ENCODE results near the gene CENPA.
"Not testable (repeated sequence)": the region's sequence is repeated elsewhere in the genome, so short reads cannot be mapped to it uniquely, and the experiment has no call there.

The CENPA gene

GRCh38 chr2:26814072-26814765, 28.4 kb downstream of the CENPA start:
- H3K4me1 ChIP-seq (ENCODE audit: insufficient read depth, low read length); H3K4me3 ChIP-seq (ENCODE audit: low read length); H3K36me3 ChIP-seq (ENCODE audit: insufficient read depth, low read length); H3K27ac ChIP-seq (ENCODE audit: low read depth, low read length); H3K9ac ChIP-seq (ENCODE audit: low read depth, low read length); H3K27me3 ChIP-seq (ENCODE audit: insufficient read depth, low read length); H3K9me3 ChIP-seq (ENCODE audit: insufficient read depth, low read depth, low read length): not testable (repeated sequence)
- WGBS, result 97% methylated on average over 52 of the region's 52 CpGs

- Histone ChIP-seq H3K27ac (ENCODE audit: low read depth, low read length) (no peak overlapping the region), H3K4me3 (ENCODE audit: low read length) (no peak overlapping the region), H3K9me3 (ENCODE audit: insufficient read depth, low read depth, low read length) (no peaks in the 10 kb centered on the region), H3K9ac (ENCODE audit: low read depth, low read length) (no peak overlapping the region), H3K36me3 (ENCODE audit: insufficient read depth, low read length) (no peaks in the 10 kb centered on the region), H3K27me3 (ENCODE audit: insufficient read depth, low read length) (no peaks in the 10 kb centered on the region), H3K4me1 (ENCODE audit: insufficient read depth, low read length) (no peaks in the 10 kb centered on the region; the same call in 1 of the 2 replicates)
- WGBS, result 68% methylated on average over 3 of the region's 3 CpGs
Observed at GRCh38 chr2:26816893-26817292, 31.0 kb downstream of the CENPA start.

DNA sequence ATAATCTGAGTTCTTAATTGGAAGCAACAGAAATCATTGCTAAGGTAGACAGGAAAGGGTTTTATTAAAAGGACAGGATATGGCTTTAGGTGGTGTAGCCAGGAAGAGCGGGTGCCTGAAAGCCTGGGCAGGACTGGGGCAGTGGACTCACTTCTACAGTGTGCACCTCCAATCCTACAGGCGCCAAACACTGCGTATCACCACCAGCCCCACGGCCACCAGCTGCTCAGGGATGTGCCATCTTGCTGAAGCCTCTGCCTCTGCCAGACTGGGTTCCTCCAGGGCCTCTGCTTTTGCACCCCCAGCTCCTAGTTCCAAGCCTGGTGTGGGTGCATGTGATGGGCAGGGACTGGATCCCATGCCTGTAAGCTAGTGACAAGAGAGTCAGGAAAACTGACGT, 32.4 kb downstream of the CENPA start:
- no peaks in the 10 kb centered on the region for H3K9me3 ChIP-seq (ENCODE audit: insufficient read depth, low read depth, low read length)
- H3K36me3 ChIP-seq (ENCODE audit: insufficient read depth, low read length), result no peaks in the 10 kb centered on the region
- H3K4me1 ChIP-seq (ENCODE audit: insufficient read depth, low read length), result no peaks in the 10 kb centered on the region
- H3K27me3 ChIP-seq (ENCODE audit: insufficient read depth, low read length), result no peaks in the 10 kb centered on the region
- no peak overlapping the region for H3K27ac ChIP-seq (ENCODE audit: low read depth, low read length)
- no peak overlapping the region for H3K4me3 ChIP-seq (ENCODE audit: low read length)
- 93% methylated on average over 5 of the region's 5 CpGs for WGBS
- no peak overlapping the region for H3K9ac ChIP-seq (ENCODE audit: low read depth, low read length)

- no peak overlapping the region for H3K4me3 ChIP-seq (ENCODE audit: low read length)
- no peaks in the 10 kb centered on the region for H3K9me3 ChIP-seq (ENCODE audit: insufficient read depth, low read depth, low read length)
- H3K9ac ChIP-seq (ENCODE audit: low read depth, low read length), result no peak overlapping the region
- no peaks in the 10 kb centered on the region for H3K4me1 ChIP-seq (ENCODE audit: insufficient read depth, low read length)
- H3K27ac ChIP-seq (ENCODE audit: low read depth, low read length), result no peak overlapping the region
- H3K36me3 ChIP-seq (ENCODE audit: insufficient read depth, low read length), result no peaks in the 10 kb centered on the region
- 89% methylated on average over 6 of the region's 6 CpGs for WGBS
- no peaks in the 10 kb centered on the region for H3K27me3 ChIP-seq (ENCODE audit: insufficient read depth, low read length)
Observed at GRCh38 chr2:26818972-26819371, 33.1 kb downstream of the CENPA start.

DNA sequence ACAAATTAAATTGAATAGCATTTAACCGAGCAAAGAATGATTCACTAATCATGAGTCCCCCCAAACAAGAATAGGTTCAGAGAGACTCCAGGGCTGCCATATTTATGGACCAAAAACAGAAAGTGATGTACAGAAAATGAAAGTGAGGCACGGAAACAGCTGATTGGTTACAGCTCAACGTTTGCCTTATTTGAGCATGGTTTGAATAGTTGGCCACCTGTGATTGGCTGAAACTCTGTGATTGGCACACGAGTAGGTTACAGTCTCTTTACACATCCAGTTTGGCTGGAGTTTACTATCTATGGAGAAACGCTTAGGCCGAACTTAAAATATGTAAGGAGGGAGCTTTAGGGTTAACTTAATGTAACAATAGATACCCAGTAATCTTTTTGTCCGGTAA, 35.1 kb downstream of the CENPA start:
- no peak overlapping the region for H3K27ac ChIP-seq (ENCODE audit: low read depth, low read length)
- WGBS, result 89% methylated on average over 5 of the region's 7 CpGs
- no peaks in the 10 kb centered on the region for H3K4me1 ChIP-seq (ENCODE audit: insufficient read depth, low read length)
- H3K36me3 ChIP-seq (ENCODE audit: insufficient read depth, low read length), result no peaks in the 10 kb centered on the region
- H3K9ac ChIP-seq (ENCODE audit: low read depth, low read length), result no peak overlapping the region
- no peak overlapping the region for H3K4me3 ChIP-seq (ENCODE audit: low read length)
- no peaks in the 10 kb centered on the region for H3K27me3 ChIP-seq (ENCODE audit: insufficient read depth, low read length)
- no peaks in the 10 kb centered on the region for H3K9me3 ChIP-seq (ENCODE audit: insufficient read depth, low read depth, low read length)

DNA sequence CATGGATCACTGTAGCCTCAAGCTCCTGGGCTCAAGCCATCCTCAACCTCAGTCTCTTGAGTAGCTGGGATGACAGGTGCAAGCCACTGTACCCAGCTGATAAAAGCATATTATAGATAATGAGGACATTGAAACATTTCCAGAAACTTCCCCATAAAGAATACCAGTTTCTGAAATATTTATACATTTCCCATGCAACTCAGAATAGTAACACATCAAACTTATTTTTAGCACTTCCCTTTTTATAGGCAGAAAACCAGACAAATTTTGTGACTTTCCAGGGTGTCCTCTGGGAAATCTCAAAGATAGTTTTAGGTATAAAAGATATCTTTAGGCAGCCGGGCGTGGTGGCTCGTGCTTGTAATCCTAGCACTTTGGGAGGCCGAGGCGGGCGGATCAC, 37.0 kb downstream of the CENPA start:
- Histone ChIP-seq H3K9me3 (ENCODE audit: insufficient read depth, low read depth, low read length) (no peaks in the 10 kb centered on the region), H3K9ac (ENCODE audit: low read depth, low read length) (no peak overlapping the region), H3K4me1 (ENCODE audit: insufficient read depth, low read length) (no peaks in the 10 kb centered on the region), H3K4me3 (ENCODE audit: low read length) (no peak overlapping the region), H3K27me3 (ENCODE audit: insufficient read depth, low read length) (no peaks in the 10 kb centered on the region), H3K27ac (ENCODE audit: low read depth, low read length) (no peak overlapping the region), H3K36me3 (ENCODE audit: insufficient read depth, low read length) (no peaks in the 10 kb centered on the region)
- 96% methylated on average over 6 of the region's 6 CpGs for WGBS

- Histone ChIP-seq H3K36me3 (ENCODE audit: insufficient read depth, low read length) (no peaks in the 10 kb centered on the region), H3K27me3 (ENCODE audit: insufficient read depth, low read length) (peaks cover 8% of the 10 kb centered on the region; the same call in 1 of the 2 replicates), H3K4me3 (ENCODE audit: low read length) (no peak overlapping the region), H3K9me3 (ENCODE audit: insufficient read depth, low read depth, low read length) (no peaks in the 10 kb centered on the region), H3K4me1 (ENCODE audit: insufficient read depth, low read length) (no peaks in the 10 kb centered on the region), H3K9ac (ENCODE audit: low read depth, low read length) (no peak overlapping the region), H3K27ac (ENCODE audit: low read depth, low read length) (no peak overlapping the region)
- WGBS, result 60% methylated on average over 6 of the region's 6 CpGs
Observed at GRCh38 chr2:26838121-26838906, 52.5 kb downstream of the CENPA start.

GRCh38 chr2:26840937-26841610, 55.2 kb downstream of the CENPA start:
- H3K9me3 ChIP-seq (ENCODE audit: insufficient read depth, low read depth, low read length), result no peaks in the 10 kb centered on the region
- peaks cover 20% of the 10 kb centered on the region for H3K27me3 ChIP-seq (ENCODE audit: insufficient read depth, low read length)
- no peaks in the 10 kb centered on the region for H3K4me1 ChIP-seq (ENCODE audit: insufficient read depth, low read length)
- no peak overlapping the region for H3K4me3 ChIP-seq (ENCODE audit: low read length)
- 90% methylated on average over 4 of the region's 4 CpGs for WGBS
- H3K36me3 ChIP-seq (ENCODE audit: insufficient read depth, low read length), result no peaks in the 10 kb centered on the region
- H3K9ac ChIP-seq (ENCODE audit: low read depth, low read length), result no peak overlapping the region
- no peak overlapping the region for H3K27ac ChIP-seq (ENCODE audit: low read depth, low read length)

GRCh38 chr2:26843041-26843440, 57.2 kb downstream of the CENPA start:
- Histone ChIP-seq H3K36me3 (ENCODE audit: insufficient read depth, low read length) (no peaks in the 10 kb centered on the region), H3K9me3 (ENCODE audit: insufficient read depth, low read depth, low read length) (no peaks in the 10 kb centered on the region), H3K4me1 (ENCODE audit: insufficient read depth, low read length) (peaks cover 6% of the 10 kb centered on the region; the same call in 1 of the 2 replicates), H3K4me3 (ENCODE audit: low read length) (no peak overlapping the region), H3K27me3 (ENCODE audit: insufficient read depth, low read length) (peaks cover 36% of the 10 kb centered on the region), H3K9ac (ENCODE audit: low read depth, low read length) (no peak overlapping the region), H3K27ac (ENCODE audit: low read depth, low read length) (no peak overlapping the region)
- 78% methylated on average over 3 of the region's 4 CpGs for WGBS
